ENCODE results near the gene THAP7.

The THAP7 gene

DNA sequence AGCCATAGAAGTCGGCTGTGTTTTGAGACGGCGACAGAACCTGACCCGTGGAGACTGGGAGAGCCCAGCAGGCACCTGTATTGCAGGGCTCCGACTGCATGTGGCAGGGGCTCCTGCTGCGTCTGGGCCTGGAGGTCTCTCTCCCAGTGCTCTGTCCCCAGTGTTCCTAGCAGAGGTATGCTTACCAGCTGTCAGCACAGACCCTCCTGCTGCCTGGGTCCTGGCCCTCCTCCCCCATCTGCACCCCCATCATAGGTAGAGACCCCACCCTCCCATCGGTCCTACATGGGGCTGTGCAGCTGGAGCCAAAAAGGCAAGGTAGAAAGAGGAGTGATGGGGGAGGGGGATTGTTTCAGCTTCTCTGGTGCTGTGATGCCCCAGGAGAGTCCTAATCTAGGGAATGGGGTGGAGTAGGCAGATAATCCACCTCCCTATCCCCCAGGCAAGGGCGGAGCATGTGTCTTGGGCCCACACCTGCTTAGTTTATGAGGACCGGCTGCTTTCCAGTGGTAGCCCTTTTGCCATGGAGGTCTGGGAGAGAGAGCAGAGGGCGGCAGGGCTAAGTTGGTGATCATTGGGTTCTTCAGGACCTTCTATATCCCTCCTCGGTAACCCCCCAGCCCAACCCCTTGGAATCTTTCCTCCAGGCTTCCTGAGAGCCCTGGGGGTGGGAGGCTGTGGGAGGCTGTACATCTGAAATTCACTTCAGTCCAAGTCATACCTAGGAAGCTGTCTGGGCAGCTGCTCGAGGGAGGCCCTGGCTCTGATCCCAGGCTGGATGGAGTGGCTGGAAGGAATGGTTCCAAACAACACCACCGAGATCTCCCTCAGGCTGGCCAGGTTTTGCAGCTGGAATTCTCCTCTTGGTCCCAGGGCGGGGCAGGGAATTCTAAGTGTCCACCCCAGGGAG is 25.1 kb upstream of the THAP7 start:
- TF ChIP-seq, protein P1, sequence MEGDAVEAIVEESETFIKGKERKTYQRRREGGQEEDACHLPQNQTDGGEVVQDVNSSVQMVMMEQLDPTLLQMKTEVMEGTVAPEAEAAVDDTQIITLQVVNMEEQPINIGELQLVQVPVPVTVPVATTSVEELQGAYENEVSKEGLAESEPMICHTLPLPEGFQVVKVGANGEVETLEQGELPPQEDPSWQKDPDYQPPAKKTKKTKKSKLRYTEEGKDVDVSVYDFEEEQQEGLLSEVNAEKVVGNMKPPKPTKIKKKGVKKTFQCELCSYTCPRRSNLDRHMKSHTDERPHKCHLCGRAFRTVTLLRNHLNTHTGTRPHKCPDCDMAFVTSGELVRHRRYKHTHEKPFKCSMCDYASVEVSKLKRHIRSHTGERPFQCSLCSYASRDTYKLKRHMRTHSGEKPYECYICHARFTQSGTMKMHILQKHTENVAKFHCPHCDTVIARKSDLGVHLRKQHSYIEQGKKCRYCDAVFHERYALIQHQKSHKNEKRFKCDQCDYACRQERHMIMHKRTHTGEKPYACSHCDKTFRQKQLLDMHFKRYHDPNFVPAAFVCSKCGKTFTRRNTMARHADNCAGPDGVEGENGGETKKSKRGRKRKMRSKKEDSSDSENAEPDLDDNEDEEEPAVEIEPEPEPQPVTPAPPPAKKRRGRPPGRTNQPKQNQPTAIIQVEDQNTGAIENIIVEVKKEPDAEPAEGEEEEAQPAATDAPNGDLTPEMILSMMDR (IDR thresholded peaks at IDR 0.05; ENCODE audit: low read depth, low read length), result no peak
- DNase-seq, result peak; percentile 78
- no peaks in the 10 kb centered on the region for H3K9me3 ChIP-seq (ENCODE audit: severe bottlenecking)
- H3K27ac ChIP-seq, result peak overlapping the region; percentile 82
- no peak overlapping the region for H3K4me3 ChIP-seq (ENCODE audit: low read depth, low read length)
- H3K36me3 ChIP-seq, result no peaks in the 10 kb centered on the region
- H3K27me3 ChIP-seq (ENCODE audit: insufficient read depth, low read depth, severe bottlenecking), result no peaks in the 10 kb centered on the region

DNA sequence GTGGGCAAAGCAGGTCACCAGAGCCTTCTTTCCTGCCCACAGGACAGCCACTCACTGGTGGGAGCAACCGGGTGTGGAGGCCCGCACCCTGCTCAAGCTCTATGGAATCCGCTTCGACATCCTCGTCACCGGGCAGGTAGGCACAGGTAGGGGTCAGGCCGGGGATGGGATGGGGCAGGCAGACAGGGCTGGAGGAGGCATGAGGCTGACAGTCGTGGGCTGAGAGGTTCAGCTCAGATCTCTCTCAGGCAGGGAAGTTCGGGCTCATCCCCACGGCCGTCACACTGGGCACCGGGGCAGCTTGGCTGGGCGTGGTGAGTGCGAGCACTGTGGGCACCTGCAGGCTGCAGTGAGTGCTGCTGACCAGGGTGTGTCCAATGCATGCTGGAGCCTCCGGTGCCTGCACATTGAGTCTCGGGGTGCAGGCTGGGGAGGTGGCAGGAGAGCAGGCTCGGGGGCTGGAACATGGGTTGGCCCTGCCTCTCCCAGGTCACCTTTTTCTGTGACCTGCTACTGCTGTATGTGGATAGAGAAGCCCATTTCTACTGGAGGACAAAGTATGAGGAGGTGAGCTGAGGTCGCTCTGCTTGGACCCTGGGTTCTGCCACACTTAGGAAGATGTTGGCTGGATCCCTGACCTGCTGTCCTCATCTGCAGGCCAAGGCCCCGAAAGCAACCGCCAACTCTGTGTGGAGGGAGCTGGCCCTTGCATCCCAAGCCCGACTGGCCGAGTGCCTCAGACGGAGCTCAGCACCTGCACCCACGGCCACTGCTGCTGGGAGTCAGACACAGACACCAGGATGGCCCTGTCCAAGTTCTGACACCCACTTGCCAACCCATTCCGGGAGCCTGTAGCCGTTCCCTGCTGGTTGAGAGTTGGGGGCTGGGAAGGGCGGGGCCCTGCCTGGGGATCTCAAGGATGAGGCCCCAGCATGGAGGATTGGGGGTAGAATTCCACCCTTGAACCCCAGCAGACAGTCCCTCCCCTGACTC is 24.1 kb upstream of the THAP7 start:
- Histone ChIP-seq H3K27ac (peak overlapping the region; percentile 82), H3K9me3 (ENCODE audit: severe bottlenecking) (no peaks in the 10 kb centered on the region), H3K4me3 (ENCODE audit: low read depth, low read length) (no peak overlapping the region), H3K36me3 (no peaks in the 10 kb centered on the region), H3K27me3 (ENCODE audit: insufficient read depth, low read depth, severe bottlenecking) (no peaks in the 10 kb centered on the region)
- TF ChIP-seq, protein P1 (IDR thresholded peaks at IDR 0.05; ENCODE audit: low read depth, low read length), result no peak
- no peak for DNase-seq

DNA sequence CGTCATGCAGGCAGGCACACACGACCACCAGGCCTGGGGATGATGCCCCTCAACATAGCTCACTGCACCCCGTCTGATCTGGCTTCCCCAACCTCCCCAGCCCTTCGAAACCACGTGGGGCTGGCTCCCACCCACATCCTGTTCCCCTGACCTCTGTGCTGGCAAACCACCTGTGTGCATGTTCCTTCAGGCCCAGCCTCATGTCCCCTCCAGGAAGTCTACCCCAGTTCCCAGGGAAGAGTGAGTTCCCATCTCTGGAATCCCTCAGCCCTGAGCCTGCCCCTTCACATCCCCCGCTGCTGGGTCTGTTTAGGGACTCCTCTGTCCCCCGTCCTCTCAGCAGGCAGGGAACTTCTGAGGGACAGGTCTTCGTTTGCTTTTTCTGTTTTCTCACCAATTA is 23.3 kb upstream of the THAP7 start:
- Histone ChIP-seq H3K27ac (no peak overlapping the region), H3K4me3 (ENCODE audit: low read depth, low read length) (no peak overlapping the region), H3K27me3 (ENCODE audit: insufficient read depth, low read depth, severe bottlenecking) (no peaks in the 10 kb centered on the region), H3K9me3 (ENCODE audit: severe bottlenecking) (no peaks in the 10 kb centered on the region), H3K36me3 (no peaks in the 10 kb centered on the region)
- TF ChIP-seq, protein P1 (IDR thresholded peaks at IDR 0.05; ENCODE audit: low read depth, low read length), result no peak
- DNase-seq, result no peak

DNA sequence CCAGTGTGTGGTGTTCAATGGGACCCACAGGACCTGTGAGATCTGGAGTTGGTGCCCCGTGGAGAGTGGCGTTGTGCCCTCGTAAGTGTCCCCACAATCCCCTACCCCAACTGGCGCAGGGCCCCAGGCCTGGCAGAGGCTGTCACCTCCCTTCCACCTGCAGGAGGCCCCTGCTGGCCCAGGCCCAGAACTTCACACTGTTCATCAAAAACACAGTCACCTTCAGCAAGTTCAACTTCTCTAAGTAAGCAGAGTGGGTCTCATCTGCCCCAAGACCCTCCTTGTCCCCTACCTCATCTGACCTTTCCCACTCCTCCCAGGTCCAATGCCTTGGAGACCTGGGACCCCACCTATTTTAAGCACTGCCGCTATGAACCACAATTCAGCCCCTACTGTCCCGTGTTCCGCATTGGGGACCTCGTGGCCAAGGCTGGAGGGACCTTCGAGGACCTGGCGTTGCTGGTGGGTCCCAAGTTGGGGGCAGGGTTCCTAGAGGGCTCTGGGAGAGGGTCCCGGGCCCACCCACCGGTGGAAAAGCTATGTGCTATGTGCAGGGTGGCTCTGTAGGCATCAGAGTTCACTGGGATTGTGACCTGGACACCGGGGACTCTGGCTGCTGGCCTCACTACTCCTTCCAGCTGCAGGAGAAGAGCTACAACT is 21.2 kb upstream of the THAP7 start:
- TF ChIP-seq, protein P1 (IDR thresholded peaks at IDR 0.05; ENCODE audit: low read depth, low read length), result peak; percentile 36; the same call in 1 of the 2 replicates
- Histone ChIP-seq H3K27me3 (ENCODE audit: insufficient read depth, low read depth, severe bottlenecking) (no peaks in the 10 kb centered on the region), H3K36me3 (no peaks in the 10 kb centered on the region), H3K4me3 (ENCODE audit: low read depth, low read length) (no peak overlapping the region), H3K27ac (no peak overlapping the region), H3K9me3 (ENCODE audit: severe bottlenecking) (no peaks in the 10 kb centered on the region)
- no peak for DNase-seq

DNA sequence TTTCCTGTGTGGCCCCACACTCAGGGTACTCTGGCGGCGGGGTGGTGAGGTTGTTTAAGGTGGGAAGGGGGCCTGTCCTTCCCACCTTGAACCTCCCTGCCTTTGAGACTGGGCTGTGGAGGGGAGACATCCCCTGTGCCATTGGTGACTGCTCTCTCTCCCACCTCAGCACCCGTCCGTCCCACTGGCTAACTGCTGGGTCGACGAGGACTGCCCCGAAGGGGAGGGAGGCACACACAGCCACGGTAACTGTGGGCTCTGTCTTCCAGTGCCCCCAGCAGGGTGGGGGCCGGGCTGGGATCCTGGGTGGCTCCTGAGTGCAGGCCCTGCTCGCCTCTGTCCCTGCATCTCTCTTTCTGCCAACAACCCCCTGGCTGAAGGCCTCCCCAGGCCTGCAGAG is 20.6 kb upstream of the THAP7 start:
- no peaks in the 10 kb centered on the region for H3K27me3 ChIP-seq (ENCODE audit: insufficient read depth, low read depth, severe bottlenecking)
- no peak overlapping the region for H3K4me3 ChIP-seq (ENCODE audit: low read depth, low read length)
- no peak for DNase-seq
- TF ChIP-seq, protein P1 (IDR thresholded peaks at IDR 0.05; ENCODE audit: low read depth, low read length), result no peak
- no peaks in the 10 kb centered on the region for H3K9me3 ChIP-seq (ENCODE audit: severe bottlenecking)
- no peak overlapping the region for H3K27ac ChIP-seq
- no peaks in the 10 kb centered on the region for H3K36me3 ChIP-seq

Data from WERI-Rb-1 (cell line).